ENCODE data around the gene ANXA1. TPM values are rescaled to one million over a fixed set of nuclear protein-coding genes. Genes with fewer than 3 reads are reported as not detected.

Gene ANXA1
- total RNA-seq, 4 donors from 2014 or later = 101 to 281 (median 187) TPM

DNA sequence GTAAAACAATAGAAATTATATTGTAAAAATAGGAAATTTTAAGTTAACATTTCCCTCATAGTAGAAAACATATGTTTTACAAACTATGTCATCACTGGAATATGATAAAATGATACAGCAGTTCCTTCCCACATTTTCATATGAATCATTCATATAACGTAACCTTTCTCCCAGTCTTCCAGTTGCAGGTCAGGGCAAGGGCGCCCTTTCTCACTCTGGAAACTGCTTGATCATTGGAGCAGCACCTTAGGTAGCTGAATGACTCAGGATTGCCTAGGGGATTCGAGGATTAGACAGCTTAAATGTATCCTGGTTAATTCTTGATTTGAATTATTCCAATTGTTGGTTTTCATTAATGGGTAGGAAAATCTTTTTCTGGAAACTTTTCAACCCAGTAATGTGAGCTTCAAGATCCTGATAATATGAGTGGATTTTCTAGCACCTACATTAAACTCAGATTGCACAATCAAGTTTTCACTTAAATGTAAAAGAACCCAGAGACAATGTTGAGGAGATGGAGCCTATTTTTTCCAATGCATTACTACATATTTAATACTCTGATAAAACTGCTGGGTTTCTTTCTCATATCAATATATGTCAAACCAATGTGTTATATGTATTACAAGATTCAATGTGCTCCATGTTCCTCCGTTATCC is 32.6 kb upstream of the ANXA1 start:
- no peak for DNase-seq
- Histone ChIP-seq H3K27me3 (no peaks in the 10 kb centered on the region), H3K9me3 (no peaks in the 10 kb centered on the region), H3K27ac (no peak overlapping the region), H3K4me3 (no peak overlapping the region), H3K36me3 (no peaks in the 10 kb centered on the region), H3K4me1 (no peaks in the 10 kb centered on the region)
- TF ChIP-seq, protein P1, sequence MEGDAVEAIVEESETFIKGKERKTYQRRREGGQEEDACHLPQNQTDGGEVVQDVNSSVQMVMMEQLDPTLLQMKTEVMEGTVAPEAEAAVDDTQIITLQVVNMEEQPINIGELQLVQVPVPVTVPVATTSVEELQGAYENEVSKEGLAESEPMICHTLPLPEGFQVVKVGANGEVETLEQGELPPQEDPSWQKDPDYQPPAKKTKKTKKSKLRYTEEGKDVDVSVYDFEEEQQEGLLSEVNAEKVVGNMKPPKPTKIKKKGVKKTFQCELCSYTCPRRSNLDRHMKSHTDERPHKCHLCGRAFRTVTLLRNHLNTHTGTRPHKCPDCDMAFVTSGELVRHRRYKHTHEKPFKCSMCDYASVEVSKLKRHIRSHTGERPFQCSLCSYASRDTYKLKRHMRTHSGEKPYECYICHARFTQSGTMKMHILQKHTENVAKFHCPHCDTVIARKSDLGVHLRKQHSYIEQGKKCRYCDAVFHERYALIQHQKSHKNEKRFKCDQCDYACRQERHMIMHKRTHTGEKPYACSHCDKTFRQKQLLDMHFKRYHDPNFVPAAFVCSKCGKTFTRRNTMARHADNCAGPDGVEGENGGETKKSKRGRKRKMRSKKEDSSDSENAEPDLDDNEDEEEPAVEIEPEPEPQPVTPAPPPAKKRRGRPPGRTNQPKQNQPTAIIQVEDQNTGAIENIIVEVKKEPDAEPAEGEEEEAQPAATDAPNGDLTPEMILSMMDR (IDR thresholded peaks at IDR 0.05) = no peak
- TF ChIP-seq POLR2A (IDR thresholded peaks at IDR 0.05) = no peak
- intact Hi-C loops (cut with DNase I; ENCODE audit: low total_unique reads) = loop anchor here (10.0 kb wide), 1 partner anchor 56 kb away; no protein-coding TSS in a partner anchor

DNA sequence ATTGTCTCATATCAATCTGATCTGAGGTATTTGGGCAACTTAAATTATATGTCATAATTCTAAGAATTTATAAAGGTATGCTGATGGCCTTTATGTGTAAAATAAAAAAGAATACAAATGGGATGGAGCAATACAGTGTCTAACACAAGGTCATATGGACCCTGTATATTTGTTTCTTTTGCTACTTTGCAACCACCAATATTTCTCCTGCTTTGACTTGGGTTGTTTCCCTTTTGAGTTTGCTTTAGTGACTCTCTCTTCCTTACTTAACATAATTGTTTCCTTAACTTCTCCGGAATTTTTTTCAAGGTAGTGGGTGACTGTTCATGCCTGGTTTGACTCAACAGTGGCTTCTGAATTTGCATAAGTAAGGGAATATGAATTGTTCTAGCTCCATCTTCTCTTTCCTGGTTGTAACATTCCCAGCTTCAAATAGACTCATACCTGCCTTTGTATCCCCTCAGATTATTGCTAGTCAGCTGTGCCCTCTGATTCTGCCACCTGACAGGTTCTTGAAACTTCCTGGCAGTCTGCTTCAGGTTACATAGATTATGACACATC is 30.2 kb upstream of the ANXA1 start:
- Histone ChIP-seq H3K4me1 (no peaks in the 10 kb centered on the region), H3K27ac (no peak overlapping the region), H3K36me3 (no peaks in the 10 kb centered on the region), H3K27me3 (no peaks in the 10 kb centered on the region), H3K4me3 (no peak overlapping the region), H3K9me3 (no peaks in the 10 kb centered on the region)
- DNase-seq = no peak
- intact Hi-C loops (cut with DNase I; ENCODE audit: low total_unique reads) = no loop called here
- no peak for TF ChIP-seq POLR2A (IDR thresholded peaks at IDR 0.05)

DNA sequence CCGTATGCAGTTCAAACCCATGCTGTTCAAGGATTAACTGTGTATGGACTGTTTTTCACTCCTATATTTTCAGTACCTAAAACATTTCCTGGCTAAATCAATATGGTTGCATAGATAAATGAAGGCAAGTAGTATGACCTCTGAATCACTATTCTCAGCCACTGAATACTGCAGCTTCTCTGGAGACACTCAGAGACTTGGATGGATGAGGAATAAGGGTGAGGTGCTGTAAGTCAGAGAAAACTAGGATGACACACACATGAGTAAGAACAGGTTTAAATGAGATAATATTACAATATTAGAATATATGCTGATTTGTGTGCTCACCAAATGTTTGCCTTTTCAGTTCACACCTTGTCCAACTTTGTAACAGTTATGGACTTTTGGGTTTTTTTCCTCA is 26.0 kb upstream of the ANXA1 start:
- Histone ChIP-seq H3K4me3 (no peak overlapping the region), H3K9me3 (no peaks in the 10 kb centered on the region), H3K4me1 (no peaks in the 10 kb centered on the region), H3K36me3 (no peaks in the 10 kb centered on the region), H3K27me3 (no peaks in the 10 kb centered on the region), H3K27ac (no peak overlapping the region)
- TF ChIP-seq, protein P1 (IDR thresholded peaks at IDR 0.05) = no peak
- TF ChIP-seq POLR2A (IDR thresholded peaks at IDR 0.05) = no peak
- intact Hi-C loops (cut with DNase I; ENCODE audit: low total_unique reads) = no loop called here
- no peak for DNase-seq

DNA sequence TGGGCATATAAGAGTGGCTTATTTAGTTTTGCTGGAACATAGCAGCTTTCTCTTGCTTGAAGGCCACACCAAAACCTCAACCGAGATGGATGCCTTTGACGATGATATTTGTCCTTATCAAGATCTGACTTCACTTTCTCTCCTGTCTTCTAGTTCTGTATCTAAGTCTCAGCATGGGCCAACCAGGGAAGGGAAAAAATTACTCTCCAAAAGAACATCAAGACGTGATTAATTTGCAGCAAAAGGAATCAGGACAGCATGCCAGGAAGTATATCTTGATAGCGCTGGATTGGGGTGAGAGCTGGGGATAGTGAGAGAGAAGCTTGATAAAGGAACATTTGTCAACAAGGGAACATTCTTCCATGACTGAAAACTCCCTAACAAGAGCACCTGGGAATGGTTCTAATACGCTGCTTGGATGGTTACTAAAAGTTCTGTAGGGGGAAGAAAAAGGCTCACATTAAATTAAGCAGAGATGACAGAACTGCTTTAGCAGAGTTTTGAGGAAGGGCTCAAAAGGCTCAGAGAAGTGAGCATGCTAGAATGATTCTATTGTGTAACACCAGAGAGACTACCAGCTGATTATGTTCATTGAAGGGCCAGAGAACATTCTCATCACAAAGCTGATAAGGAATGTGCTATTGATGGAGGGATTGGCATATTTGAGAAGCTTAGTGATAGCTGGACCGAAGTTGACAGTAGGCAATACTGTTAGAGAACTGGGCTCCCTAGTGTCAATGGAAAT is 21.6 kb upstream of the ANXA1 start:
- intact Hi-C loops (cut with DNase I; ENCODE audit: low total_unique reads) = no loop called here
- Histone ChIP-seq H3K27ac (no peak overlapping the region), H3K4me3 (no peak overlapping the region), H3K9me3 (no peaks in the 10 kb centered on the region), H3K27me3 (no peaks in the 10 kb centered on the region), H3K4me1 (no peaks in the 10 kb centered on the region), H3K36me3 (no peaks in the 10 kb centered on the region)
- no peak for DNase-seq
- no peak for TF ChIP-seq POLR2A (IDR thresholded peaks at IDR 0.05)
- TF ChIP-seq, protein P1 (IDR thresholded peaks at IDR 0.05) = no peak

DNA sequence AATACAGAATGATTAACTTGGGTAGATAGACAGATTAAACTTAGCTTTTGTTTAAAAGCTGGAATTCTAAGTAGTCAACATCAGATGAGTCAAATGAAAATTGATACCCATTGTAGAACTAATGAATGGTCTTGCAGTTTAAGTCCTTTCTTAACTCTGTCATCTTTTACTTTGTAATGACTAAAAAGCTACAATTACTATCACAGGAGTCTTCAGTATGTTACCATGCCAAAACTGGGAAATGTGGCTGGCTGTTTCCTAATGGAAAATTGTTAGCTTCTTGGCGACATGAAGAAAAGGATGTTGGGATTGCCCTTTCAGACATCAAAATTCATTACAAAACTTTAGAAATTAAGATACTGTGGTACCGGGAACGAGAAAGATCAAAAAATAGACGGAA is 20.2 kb upstream of the ANXA1 start:
- Histone ChIP-seq H3K27me3 (no peaks in the 10 kb centered on the region), H3K4me1 (no peaks in the 10 kb centered on the region), H3K27ac (peak overlapping the region; percentile 78 to 86), H3K4me3 (peak overlapping the region in 1 of 2 donors; percentile 44), H3K36me3 (no peaks in the 10 kb centered on the region), H3K9me3 (no peaks in the 10 kb centered on the region)
- TF ChIP-seq, protein P1 (IDR thresholded peaks at IDR 0.05) = no peak
- no peak for TF ChIP-seq POLR2A (IDR thresholded peaks at IDR 0.05)
- intact Hi-C loops (cut with DNase I; ENCODE audit: low total_unique reads) = no loop called here
- no peak for DNase-seq

Data from uterus (tissue), 4 donors.